COR-L47 (cell line): Measurements from ENCODE around the gene PEX11G.
A peak's percentile ranks its signal among the peaks of the same experiment; 100 is the strongest.

Experiments used
- DNase-seq: peaks from one replicate; lab custom pipeline; 2025; lab: John Stamatoyannopoulos, UW

PEX11G gene

GRCh38 chr19:7494416-7495098 is 5.7 kb upstream of the PEX11G start:
- DNase-seq, result no peak

DNA sequence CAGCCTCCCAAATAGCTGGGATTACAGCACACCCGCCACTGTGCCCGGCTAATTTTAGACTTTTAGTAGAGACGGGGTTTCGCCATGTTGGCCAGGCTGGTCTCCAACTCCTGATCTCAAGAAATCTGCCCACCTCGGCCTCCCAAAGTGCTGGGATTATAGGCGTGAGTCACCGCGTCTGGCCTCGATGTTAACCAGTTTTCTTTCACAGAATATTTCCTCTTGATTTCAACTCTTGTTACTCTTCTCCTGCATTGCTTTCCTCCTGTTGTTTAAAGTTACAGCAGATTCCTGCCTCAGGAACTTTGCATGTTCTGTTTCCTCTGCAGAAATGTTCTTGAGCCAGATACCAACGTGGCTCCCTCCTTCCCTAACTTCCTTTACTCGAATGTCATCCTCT is 3.7 kb upstream of the PEX11G start:
- DNase-seq, result no peak

GRCh38 chr19:7492142-7492541 is 3.3 kb upstream of the PEX11G start:
- no peak for DNase-seq

DNA sequence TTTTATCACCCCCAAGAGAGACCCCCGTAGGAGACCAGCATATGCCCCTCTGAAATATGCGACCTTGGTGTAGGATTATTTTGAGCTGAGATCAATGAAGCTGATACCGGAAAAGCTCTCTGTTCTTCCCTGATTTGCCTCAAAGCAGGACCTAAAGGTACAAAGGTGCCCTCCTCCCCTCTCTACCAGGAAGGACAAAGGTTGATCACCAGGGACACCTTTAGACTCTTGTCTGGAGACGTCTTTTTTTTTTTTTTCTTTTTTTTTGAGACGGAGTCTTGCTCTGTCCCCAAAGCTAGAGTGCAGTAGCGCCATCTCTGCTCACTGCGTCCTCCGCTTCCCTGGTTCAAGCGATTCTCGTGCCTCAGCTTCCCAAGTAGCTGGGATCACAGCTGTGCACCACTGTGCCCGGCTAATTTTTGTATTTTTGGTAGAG is 792 bp upstream of the PEX11G start:
- no peak for DNase-seq

DNA sequence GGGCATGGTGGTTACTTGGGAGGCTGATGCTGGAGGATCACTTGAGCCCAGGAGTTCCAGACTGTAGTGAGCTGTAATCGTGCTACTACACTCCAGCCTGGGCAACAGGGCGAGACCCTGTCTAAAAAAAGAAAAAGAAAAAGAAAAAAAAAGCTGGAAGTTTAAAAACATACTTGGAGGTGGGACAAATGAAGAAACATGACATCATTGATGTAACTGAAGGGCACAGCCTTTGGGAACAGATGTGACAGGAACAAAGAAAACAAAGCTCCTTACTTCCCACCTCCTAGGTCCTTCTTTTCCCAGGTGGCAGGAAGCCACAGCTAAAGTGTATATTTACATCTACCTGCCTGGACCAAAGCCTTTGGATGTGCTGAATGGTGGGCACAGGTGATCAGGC is 1.9 kb downstream of the PEX11G start:
- no peak for DNase-seq

- no peak for DNase-seq
These were observed 5.1 kb downstream of the PEX11G start for GRCh38 chr19:7483720-7484201.

GRCh38 chr19:7482584-7483439 is 6.0 kb downstream of the PEX11G start:
- peak; percentile 66 for DNase-seq

GRCh38 chr19:7480970-7481255 is 7.9 kb downstream of the PEX11G start:
- no peak for DNase-seq

- DNase-seq, result no peak
These were observed 8.4 kb downstream of the PEX11G start for GRCh38 chr19:7480222-7480969.

DNA sequence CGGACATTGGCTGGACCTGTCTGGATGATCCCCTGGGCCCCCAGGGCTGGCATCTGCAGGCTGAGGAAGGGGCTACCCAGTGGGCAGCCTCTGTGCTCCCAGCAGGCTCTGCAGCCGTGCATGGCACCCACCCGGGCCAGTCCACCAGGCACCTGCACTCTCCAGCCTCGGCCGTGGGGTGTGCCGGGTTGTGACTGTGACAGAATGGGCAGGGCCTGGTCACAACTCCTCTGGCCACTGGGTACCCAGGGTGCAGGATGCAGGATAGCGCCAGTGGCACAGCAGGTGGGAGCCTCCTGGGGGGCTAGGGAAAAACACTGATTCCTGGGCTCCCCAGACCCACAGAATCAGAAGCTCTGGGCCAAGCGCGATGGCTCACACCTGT is 10.0 kb downstream of the PEX11G start:
- no peak for DNase-seq

DNA sequence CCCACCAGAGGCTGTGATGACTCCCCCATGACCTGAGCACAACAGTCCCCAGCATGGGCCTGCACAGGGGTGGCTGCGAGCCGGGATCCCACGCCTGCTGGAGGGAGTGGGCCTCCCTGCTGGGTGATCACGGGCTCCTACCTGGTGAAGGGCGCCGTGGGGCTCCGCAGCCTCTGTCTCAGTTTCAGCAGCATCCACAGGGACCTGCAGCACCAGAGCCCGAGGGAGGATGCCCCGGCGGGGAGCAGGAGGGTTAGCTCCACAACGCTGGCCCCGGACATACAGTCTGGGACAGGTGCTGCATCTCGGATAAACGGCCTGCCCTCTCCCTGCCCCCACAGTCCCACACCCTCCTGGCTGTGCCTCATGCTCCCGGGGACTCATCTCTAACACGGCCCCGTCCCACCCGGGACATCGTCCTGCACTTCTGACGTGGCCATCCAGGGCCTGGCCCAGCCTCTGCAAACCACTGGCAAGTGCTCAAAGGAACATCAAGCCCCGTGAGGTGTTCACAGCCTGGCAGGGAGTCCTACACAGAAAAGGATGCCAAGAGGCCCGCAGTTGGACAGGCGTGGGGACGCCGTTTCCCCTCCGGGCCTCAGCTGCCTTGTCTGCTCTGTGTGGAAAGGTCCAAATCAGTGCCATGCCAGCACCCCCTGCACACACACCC is 10.5 kb downstream of the PEX11G start:
- no peak for DNase-seq

GRCh38 chr19:7477758-7478157 is 11.1 kb downstream of the PEX11G start:
- no peak for DNase-seq

DNA sequence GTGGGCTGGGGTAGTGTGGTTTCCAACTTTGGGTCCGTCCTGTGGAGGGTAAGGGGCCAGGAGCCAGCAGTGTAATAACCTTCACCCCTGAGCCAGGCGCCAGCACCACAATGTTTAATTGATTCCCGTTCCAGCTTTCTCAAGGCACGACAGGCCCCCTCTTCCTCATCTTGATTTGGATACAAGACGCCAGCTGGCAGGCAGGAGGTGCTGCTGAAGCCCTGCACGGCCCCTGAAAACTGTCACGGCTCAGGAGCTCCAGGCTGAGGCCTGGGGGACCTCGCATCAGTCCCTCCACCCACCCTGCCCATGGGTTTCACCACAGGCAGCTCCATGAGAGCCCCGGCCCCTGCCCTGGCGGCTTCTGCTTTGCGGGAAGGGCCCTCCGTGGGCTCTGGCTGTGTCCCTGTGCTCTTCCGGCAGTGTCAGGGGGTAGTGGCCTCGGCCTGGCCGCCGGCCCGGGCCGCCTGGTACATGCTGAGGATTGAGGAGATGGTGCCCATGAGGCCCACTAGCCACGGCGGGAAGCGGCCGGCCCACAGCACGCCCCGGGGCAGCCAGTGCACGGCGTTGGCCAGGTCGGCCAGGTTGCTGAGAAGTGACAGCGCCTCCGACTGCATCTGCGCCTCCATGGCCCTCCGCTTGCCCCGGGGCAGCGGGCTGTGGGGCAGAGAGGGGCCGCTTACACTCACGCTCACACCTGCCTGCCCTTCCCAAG is 11.9 kb downstream of the PEX11G start:
- no peak for DNase-seq

GRCh38 chr19:7476241-7476640 is 12.6 kb downstream of the PEX11G start:
- DNase-seq, result no peak

DNA sequence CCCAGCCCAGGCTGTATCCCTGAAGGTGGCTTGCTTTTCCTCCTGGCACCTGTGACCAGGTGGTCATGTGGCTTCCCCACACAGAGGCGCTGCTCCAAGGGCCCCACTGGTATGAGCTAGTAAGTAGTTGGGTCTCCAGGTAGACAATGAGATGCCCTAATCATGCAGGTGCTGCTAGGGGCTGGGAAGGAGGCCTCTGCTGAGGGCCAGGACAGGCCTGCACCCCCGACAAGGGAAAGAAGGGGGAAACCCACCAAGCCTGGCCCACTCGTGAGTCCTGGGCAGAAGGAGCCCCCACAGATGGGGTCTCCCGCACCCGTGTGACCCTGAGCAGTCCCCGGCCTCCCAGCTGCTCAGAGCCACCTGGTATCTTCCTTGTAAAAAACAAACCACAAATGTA is 13.2 kb downstream of the PEX11G start:
- DNase-seq, result no peak

GRCh38 chr19:7471696-7472615 is 16.9 kb downstream of the PEX11G start:
- no peak for DNase-seq

DNA sequence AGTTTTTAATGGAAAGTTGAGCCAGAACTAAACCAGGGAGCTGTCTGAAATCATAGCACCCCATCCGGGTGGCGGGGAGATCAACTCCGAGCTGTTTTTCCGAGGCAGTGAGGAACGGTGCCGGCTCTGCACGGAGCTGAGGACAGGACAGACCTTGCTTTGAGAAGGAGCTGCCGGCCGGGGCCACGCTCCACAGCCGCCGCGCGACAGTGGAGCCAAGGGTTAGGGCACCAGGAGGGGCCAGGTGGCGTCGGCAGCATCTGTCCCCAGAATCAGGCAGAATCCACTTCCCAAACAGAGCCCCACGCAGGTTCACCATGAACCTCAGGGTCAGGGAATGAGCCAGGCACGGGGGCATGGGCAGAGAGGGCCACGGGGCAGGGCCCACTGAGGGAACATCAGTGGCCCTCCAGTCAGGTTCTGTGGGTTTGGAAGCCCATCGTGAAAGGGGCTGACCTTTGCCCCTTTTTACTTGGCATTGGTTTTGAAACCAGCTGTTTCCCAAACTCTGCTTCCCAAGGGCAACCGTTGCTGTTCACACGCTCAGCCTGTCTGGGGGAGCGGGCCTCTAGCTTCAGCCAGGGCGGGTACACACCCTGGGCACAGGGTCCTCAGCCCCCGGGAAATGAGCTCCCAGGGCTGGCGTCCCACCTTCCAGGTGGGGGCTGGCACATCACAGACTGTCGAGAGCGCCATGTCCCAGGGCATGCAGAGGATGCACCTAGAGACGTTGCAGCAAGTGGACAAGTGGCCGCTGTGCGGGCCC is 18.1 kb downstream of the PEX11G start:
- DNase-seq, result no peak

DNA sequence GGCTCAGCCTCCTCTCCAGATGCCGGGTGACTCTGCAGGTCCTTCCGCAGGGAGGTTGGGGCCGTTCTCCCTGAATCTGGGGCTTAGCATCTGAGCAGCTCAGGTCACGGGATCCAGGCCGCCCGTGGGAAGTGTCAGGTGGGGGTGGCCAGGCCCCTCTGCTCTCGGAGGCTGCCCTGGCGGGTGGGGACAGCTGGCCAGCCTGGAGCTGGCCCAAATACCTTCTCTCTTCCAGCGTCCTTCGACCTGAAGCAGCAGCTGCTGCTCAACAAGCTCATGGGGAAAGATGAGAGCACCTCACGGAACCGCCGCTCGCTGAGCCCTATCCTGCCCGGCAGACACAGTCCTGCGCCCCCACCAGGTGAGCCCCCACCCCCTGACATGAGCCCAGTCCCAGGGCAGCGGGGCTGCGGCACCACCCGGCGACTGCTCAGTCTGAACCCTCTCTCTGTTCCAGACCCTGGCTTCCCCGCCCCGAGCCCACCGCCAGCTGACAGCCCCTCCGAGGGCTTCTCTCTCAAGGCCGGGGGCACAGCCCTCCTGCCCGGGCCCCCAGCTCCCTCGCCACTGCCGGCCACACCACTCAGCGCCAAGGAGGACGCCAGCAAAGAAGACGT is 19.1 kb downstream of the PEX11G start:
- no peak for DNase-seq

DNA sequence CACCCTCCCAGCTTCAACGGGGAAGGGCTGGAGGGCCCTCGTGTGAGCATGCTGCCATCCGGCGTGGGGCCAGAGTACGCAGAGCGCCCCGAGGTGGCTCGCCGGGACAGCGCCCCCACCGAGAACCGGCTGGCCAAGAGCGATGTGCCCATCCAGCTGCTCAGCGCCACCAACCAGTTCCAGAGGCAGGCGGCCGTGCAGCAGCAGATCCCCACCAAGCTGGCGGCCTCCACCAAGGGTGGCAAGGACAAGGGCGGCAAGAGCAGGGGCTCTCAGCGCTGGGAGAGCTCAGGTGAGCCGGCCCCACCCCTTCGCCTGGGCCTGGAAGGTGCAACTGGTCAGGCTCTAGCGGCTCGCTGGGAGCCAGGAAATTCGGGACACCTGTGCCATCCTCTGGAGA is 20.0 kb downstream of the PEX11G start:
- DNase-seq, result no peak
